GM12878 (cell line): ENCODE data around the gene GAK. TPM values are rescaled to one million over a fixed set of nuclear protein-coding genes. Genes with fewer than 3 reads are reported as not detected.

Source experiments
- GATAD2B ChIP-seq: fragments of 450-650 bp; conservative IDR thresholded peaks from 2 replicates; pipeline ENCODE4 v1.6.1; 2017; ENCODE audit warnings: low read depth, mild to moderate bottlenecking, moderate library complexity
- MYC ChIP-seq: IDR thresholded peaks from 2 replicates; pipeline ENCODE4 v1.6.1; 2011; ENCODE audit warnings: mild to moderate bottlenecking, low read length, moderate library complexity, inconsistent platforms; ENCODE audit not compliant: insufficient read depth, insufficient replicate concordance, insufficient read length, severe bottlenecking
- SKIL ChIP-seq: fragments of 450-650 bp; IDR thresholded peaks from 2 replicates; pipeline ENCODE4 v1.6.1; 2017; ENCODE audit warnings: mild to moderate bottlenecking, low read depth, inconsistent platforms; ENCODE audit not compliant: poor library complexity, severe bottlenecking
- SPI1 ChIP-seq: IDR thresholded peaks from 2 replicates; pipeline ENCODE4 v1.6.1; 2011; ENCODE audit warnings: low read depth, mild to moderate bottlenecking, low read length, moderate library complexity, borderline replicate concordance; ENCODE audit not compliant: insufficient read depth
- TAF1 ChIP-seq: IDR thresholded peaks from 2 replicates; pipeline ENCODE4 v1.6.1; 2011; ENCODE audit warnings: mild to moderate bottlenecking, low read depth, low read length, borderline replicate concordance
- ZBTB11 ChIP-seq: fragments of 450-650 bp; formaldehyde crosslinking; IDR thresholded peaks from 2 replicates; pipeline ENCODE4 v1.5.0; 2022; ENCODE audit warnings: mild to moderate bottlenecking, missing genetic modification characterization
- polyA plus RNA-seq, 11 experiments: library from polyadenylated mRNA; depleted of rRNA in 4 of 11; unstranded in 6 of 11; stranded (reverse) in 5 of 11; fragments of >200 nt; fragmentation: Nextera tagmentation in 4 of 11; fragmentation: Illumina TruSeq in 1 of 11; extraction: Ambion mirVana in 4 of 11; extraction: Trizol in 1 of 11; gene quantifications; 1 replicate in 1 of 11; 2 replicates in 10 of 11; pipeline versions ENCODE4 v1.2.1 to v1.2.3, GENCODE V29; 2011 to 2016; ENCODE audit warnings: inconsistent platforms in 2 of 11, missing spikeins in 2 of 11, low read depth in 1 of 11
- total RNA-seq, 4 experiments: library from RNA; depleted of rRNA in 3 of 4; stranded (reverse); fragments of >200 nt in 3 of 4; fragmentation: Illumina TruSeq in 1 of 4; extraction: Trizol in 1 of 4; gene quantifications; 2 replicates each; pipeline versions ENCODE4 v1.2.1 to v1.2.3, GENCODE V29; 2013 to 2021
- TF ChIP-seq, protein P1 (sequence below): IDR thresholded peaks from 2 replicates; pipeline ENCODE4 v1.6.1; 2012; ENCODE audit warnings: low read length, inconsistent platforms
- TF ChIP-seq, protein P2 (sequence below): IDR thresholded peaks from 2 replicates; pipeline ENCODE4 v1.6.1; 2011; ENCODE audit warnings: borderline replicate concordance, low read depth, mild to moderate bottlenecking, moderate library complexity, mixed read lengths, low read length; ENCODE audit not compliant: insufficient read depth; ENCODE audit errors: extremely low read length
- TF ChIP-seq, protein P3 (sequence below): IDR thresholded peaks from 2 replicates; pipeline ENCODE4 v1.6.1; 2011; ENCODE audit warnings: mild to moderate bottlenecking, low read depth, low read length, moderate library complexity; ENCODE audit not compliant: insufficient replicate concordance

Gene GAK
- total and polyA plus RNA-seq, 10 of the 15 experiments (the other 5 are each of a cell fraction or from before 2014, with no cell fraction given), result 0.82 to 127 (median 53.8) TPM

DNA sequence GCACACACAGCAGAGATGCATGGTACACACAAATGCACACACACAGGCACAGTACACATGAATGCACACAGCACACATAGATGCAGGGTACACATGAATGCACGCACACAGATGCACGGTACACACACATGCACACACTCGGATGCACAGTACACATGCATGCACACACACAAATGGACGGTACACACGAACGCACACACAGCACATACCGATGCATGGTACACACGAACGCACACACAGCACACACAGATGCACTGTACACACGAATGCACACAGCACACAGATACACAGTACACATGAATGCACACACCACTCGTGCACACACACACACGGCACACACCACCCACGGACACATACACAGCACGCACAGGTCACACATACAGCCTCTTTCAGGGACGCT, 62.3 kb downstream of the GAK start (continued):
- TF ChIP-seq SKIL (no peak), TAF1 (no peak), SPI1 (no peak), ZBTB11 (no peak), GATAD2B (no peak), MYC (no peak)
- TF ChIP-seq, protein P1, sequence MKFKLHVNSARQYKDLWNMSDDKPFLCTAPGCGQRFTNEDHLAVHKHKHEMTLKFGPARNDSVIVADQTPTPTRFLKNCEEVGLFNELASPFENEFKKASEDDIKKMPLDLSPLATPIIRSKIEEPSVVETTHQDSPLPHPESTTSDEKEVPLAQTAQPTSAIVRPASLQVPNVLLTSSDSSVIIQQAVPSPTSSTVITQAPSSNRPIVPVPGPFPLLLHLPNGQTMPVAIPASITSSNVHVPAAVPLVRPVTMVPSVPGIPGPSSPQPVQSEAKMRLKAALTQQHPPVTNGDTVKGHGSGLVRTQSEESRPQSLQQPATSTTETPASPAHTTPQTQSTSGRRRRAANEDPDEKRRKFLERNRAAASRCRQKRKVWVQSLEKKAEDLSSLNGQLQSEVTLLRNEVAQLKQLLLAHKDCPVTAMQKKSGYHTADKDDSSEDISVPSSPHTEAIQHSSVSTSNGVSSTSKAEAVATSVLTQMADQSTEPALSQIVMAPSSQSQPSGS, result no peak
- TF ChIP-seq, protein P2, sequence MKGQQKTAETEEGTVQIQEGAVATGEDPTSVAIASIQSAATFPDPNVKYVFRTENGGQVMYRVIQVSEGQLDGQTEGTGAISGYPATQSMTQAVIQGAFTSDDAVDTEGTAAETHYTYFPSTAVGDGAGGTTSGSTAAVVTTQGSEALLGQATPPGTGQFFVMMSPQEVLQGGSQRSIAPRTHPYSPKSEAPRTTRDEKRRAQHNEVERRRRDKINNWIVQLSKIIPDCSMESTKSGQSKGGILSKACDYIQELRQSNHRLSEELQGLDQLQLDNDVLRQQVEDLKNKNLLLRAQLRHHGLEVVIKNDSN, result no peak
- TF ChIP-seq, protein P3, sequence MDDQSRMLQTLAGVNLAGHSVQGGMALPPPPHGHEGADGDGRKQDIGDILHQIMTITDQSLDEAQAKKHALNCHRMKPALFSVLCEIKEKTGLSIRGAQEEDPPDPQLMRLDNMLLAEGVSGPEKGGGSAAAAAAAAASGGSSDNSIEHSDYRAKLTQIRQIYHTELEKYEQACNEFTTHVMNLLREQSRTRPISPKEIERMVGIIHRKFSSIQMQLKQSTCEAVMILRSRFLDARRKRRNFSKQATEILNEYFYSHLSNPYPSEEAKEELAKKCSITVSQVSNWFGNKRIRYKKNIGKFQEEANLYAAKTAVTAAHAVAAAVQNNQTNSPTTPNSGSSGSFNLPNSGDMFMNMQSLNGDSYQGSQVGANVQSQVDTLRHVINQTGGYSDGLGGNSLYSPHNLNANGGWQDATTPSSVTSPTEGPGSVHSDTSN, result peak; percentile 38
- TF ChIP-seq, all 136 proteins: peak for 4
